HepG2 (cell line): Measurements from ENCODE around the gene RNF208. TPM values are rescaled to one million over a fixed set of nuclear protein-coding genes. Genes with fewer than 3 reads are reported as not detected.
A peak's percentile ranks its signal among the peaks of the same experiment; 100 is the strongest.

Source experiments
- ATAC-seq: fragments of 200-7000 bp; cut with Tn5 transposase; 3 replicates; pipeline ENCODE4 v1.9.1; 2020; ENCODE audit warnings: mild to moderate bottlenecking, moderate library complexity
- BruUV-seq: library from RNA; stranded (reverse); fragments of 400-500 nt; replicated peaks from 2 replicates; lab custom pipeline; 2021; lab: Mats Ljungman, UMichigan
- CTCF ChIA-PET: fragments of 300-600 bp; formaldehyde crosslinking; extraction: SDS; loops from one replicate; lab custom pipeline; 2021; ENCODE audit warnings: low total read pairs, inconsistent platforms, low intra/inter-chr PET ratio; lab: Yijun Ruan, JAX
- POLR2A ChIA-PET: fragments of 350-600 bp; sonication (Branson Sonifier 250); formaldehyde crosslinking; loops from one replicate; lab custom pipeline; 2020; ENCODE audit warnings: antibody characterized with exemption, inconsistent platforms; lab: Yijun Ruan, JAX
- DNase-seq: peaks from one replicate; pipeline ENCODE4 v3.0.0-alpha.2; 2015; ENCODE audit warnings: low spot score
- FAIRE-seq: peaks from 3 replicates; lab custom pipeline; 2011; peaks lifted over from hg19 to GRCh38; lab: Jason Lieb, UNC
- H2AFZ ChIP-seq: one replicate; pipeline ENCODE4 v1.6.1; 2011; ENCODE audit warnings: low read length, inconsistent platforms
- H3K27ac ChIP-seq: fragments of 300-600 bp; 3 replicates; pipeline ENCODE4 v1.8.0; 2011; ENCODE audit warnings: mixed run types, mild to moderate bottlenecking, mixed read lengths, low read length, inconsistent platforms; ENCODE audit not compliant: insufficient read depth; ENCODE audit errors: extremely low read length
- H3K27me3 ChIP-seq, 2 experiments: fragments of 200-600 bp in 1 of 2; 2 replicates in 1 of 2; 3 replicates in 1 of 2; pipeline versions ENCODE4 v1.6.0 to v1.8.0; 2011; ENCODE audit warnings: low read length in 2 of 2, mild to moderate bottlenecking in 2 of 2, moderate library complexity in 2 of 2, inconsistent platforms in 1 of 2; ENCODE audit not compliant: insufficient read depth in 2 of 2, control insufficient read depth in 1 of 2
- H3K36me3 ChIP-seq, 2 experiments: fragments of 200-600 bp in 1 of 2; replicated peaks in 1 of 2; 2 replicates in 1 of 2; 3 replicates in 1 of 2; pipeline versions ENCODE4 v1.5.1 to v1.8.0; 2011; ENCODE audit warnings: low read length in 2 of 2, inconsistent platforms in 1 of 2; ENCODE audit not compliant: insufficient read depth in 2 of 2, control insufficient read depth in 1 of 2
- H3K4me1 ChIP-seq: 2 replicates; pipeline ENCODE4 v1.5.1; 2012; ENCODE audit warnings: low read length, inconsistent platforms; ENCODE audit not compliant: insufficient read depth
- H3K4me2 ChIP-seq: 2 replicates; pipeline ENCODE4 v1.6.0; 2011; ENCODE audit warnings: low read depth, low read length, inconsistent platforms
- H3K4me3 ChIP-seq, 3 experiments: fragments of 200-600 bp in 1 of 3; sonication (generic), shearing (Covaris generic) in 1 of 3; replicated peaks in 1 of 3; 2 replicates each; pipeline ENCODE4 v1.5.1; 2011 to 2016; ENCODE audit warnings: low read length in 3 of 3, inconsistent platforms in 2 of 3, low read depth in 2 of 3, mild to moderate bottlenecking in 2 of 3, control low read depth in 1 of 3, mixed read lengths in 1 of 3; ENCODE audit not compliant: insufficient read depth in 1 of 3
- H3K79me2 ChIP-seq: one replicate; pipeline ENCODE4 v1.6.1; 2011; ENCODE audit warnings: low read length, inconsistent platforms; ENCODE audit not compliant: insufficient read depth
- H3K9ac ChIP-seq: 2 replicates; pipeline ENCODE4 v1.6.0; 2011; ENCODE audit warnings: mild to moderate bottlenecking, low read depth, low read length, inconsistent platforms; ENCODE audit not compliant: insufficient read depth
- H3K9me3 ChIP-seq: 2 replicates; pipeline ENCODE4 v1.5.1; 2012; ENCODE audit warnings: mild to moderate bottlenecking, low read length
- H4K20me1 ChIP-seq: 2 replicates; pipeline ENCODE4 v1.6.0; 2011; ENCODE audit warnings: inconsistent platforms, mild to moderate bottlenecking, low read length, moderate library complexity; ENCODE audit not compliant: insufficient read depth
- AGO1 ChIP-seq: fragments of 200-400 bp; formaldehyde crosslinking; IDR thresholded peaks from 2 replicates; pipeline ENCODE4 v1.6.1; 2017; ENCODE audit warnings: mild to moderate bottlenecking, low read depth, low read length, moderate library complexity; ENCODE audit not compliant: poor library complexity, severe bottlenecking
- E2F5 ChIP-seq: sonication (generic); formaldehyde crosslinking; conservative IDR thresholded peaks from 2 replicates; pipeline ENCODE4 v1.4.0; 2020; ENCODE audit warnings: missing genetic modification reagents
- ELF3 ChIP-seq: IDR thresholded peaks from 2 replicates; pipeline ENCODE4 v1.6.1; 2016; ENCODE audit warnings: missing genetic modification reagents, missing compliant biosample characterization
- KDM2A ChIP-seq: sonication (generic); formaldehyde crosslinking; IDR thresholded peaks from 2 replicates; pipeline ENCODE4 v1.4.0; 2020; ENCODE audit warnings: low read depth, missing genetic modification reagents, borderline replicate concordance
- KDM5A ChIP-seq: fragments of 200-600 bp; sonication (generic); IDR thresholded peaks from 2 replicates; pipeline ENCODE4 v1.7.0; 2018; ENCODE audit warnings: antibody characterized with exemption, mild to moderate bottlenecking, low read length, borderline replicate concordance
- MBNL3 ChIP-seq: fragments of 250-450 bp; sonication (Bioruptor Pico); conservative IDR thresholded peaks from 2 replicates; pipeline ENCODE4 v1.8.0; 2022; ENCODE audit warnings: mild to moderate bottlenecking, inconsistent platforms
- MXI1 ChIP-seq: IDR thresholded peaks from 3 replicates; pipeline ENCODE4 v1.6.1; 2012; ENCODE audit warnings: low read depth, low read length, inconsistent platforms, borderline replicate concordance
- SAP130 ChIP-seq: IDR thresholded peaks from 2 replicates; pipeline ENCODE4 v1.6.1; 2016; ENCODE audit warnings: low read depth
- SP2 ChIP-seq: sonication (generic); formaldehyde crosslinking; IDR thresholded peaks from 2 replicates; pipeline ENCODE4 v1.5.1; 2020; ENCODE audit warnings: mild to moderate bottlenecking, missing genetic modification reagents
- STAT6 ChIP-seq: sonication (generic); formaldehyde crosslinking; IDR thresholded peaks from 2 replicates; pipeline ENCODE4 v1.4.0; 2020; ENCODE audit warnings: missing genetic modification reagents, mild to moderate bottlenecking, borderline replicate concordance
- THAP8 ChIP-seq: sonication (generic); formaldehyde crosslinking; IDR thresholded peaks from 2 replicates; pipeline ENCODE4 v1.5.1; 2020; ENCODE audit warnings: missing genetic modification reagents, mild to moderate bottlenecking, borderline replicate concordance
- WIZ ChIP-seq: sonication (generic); formaldehyde crosslinking; IDR thresholded peaks from 2 replicates; pipeline ENCODE4 v1.5.1; 2020; ENCODE audit warnings: mild to moderate bottlenecking, missing genetic modification reagents
- YEATS2 ChIP-seq: sonication (generic); formaldehyde crosslinking; IDR thresholded peaks from 2 replicates; pipeline ENCODE4 v1.4.0; 2020; ENCODE audit warnings: missing genetic modification reagents, borderline replicate concordance
- YEATS4 ChIP-seq: sonication (generic); formaldehyde crosslinking; IDR thresholded peaks from 2 replicates; pipeline ENCODE4 v1.4.0; 2020; ENCODE audit warnings: missing genetic modification reagents, borderline replicate concordance
- ZMYM4 ChIP-seq: sonication (generic); formaldehyde crosslinking; IDR thresholded peaks from 2 replicates; pipeline ENCODE4 v1.8.1; 2023; ENCODE audit warnings: mild to moderate bottlenecking, missing genetic modification reagents
- WGBS: methylation state at CpG from one replicate; pipeline ENCODE4 v1.1.6; 2017; ENCODE audit warnings: low lambda C conversion rate; 5-methylcytosine and 5-hydroxymethylcytosine counted together
- in situ Hi-C: cut with HindIII; loops from 2 replicates; pipeline ENCODE4 v1.10.0; 2017; ENCODE audit warnings: low pct_unique_long_range_greater_than_20kb; ENCODE audit not compliant: extremely low pct_ligation_motif_present
- intact Hi-C: fragments of 100-400 bp; cut with micrococcal nuclease; formaldehyde crosslinking; loops from one replicate; pipeline ENCODE4 v1.10.0; 2022; ENCODE audit not compliant: unreplicated experiment
- polyA plus RNA-seq, 8 experiments: library from polyadenylated mRNA; depleted of rRNA in 3 of 8; stranded (reverse) in 7 of 8; unstranded in 1 of 8; fragments of >200 nt; fragmentation: Illumina TruSeq in 4 of 8; extraction: Trizol in 4 of 8; gene quantifications; 2 replicates each; pipeline versions ENCODE4 v1.2.1 to v1.2.3, GENCODE V29; 2011 to 2016; ENCODE audit warnings: low read depth in 4 of 8, missing spikeins in 1 of 8, mixed read lengths in 1 of 8; ENCODE audit not compliant: insufficient read depth in 1 of 8
- total RNA-seq, 5 experiments: library from RNA; depleted of rRNA; stranded (reverse); fragments of >200 nt; fragmentation: Illumina TruSeq; extraction: Trizol; gene quantifications; 2 replicates each; pipeline ENCODE4 v1.2.3, GENCODE V29; 2016; ENCODE audit warnings: low read depth in 1 of 5

Gene RNF208
- total and polyA plus RNA-seq, 2 of the 13 experiments (the other 11 are each of a cell fraction or from before 2014, with no cell fraction given) = 1.6 to 2.1 TPM

GRCh38 chr9:137189297-137190295 lies 32.4 kb downstream of the RNF208 start (continued):
- 0 out of 2 replicates have a peak, but pooled peaks have one; percentile 3 for TF ChIP-seq STAT6
- peak; percentile 6; the same call in 1 of the 2 replicates for TF ChIP-seq KDM2A
- TF ChIP-seq AGO1 = peak; percentile 36

GRCh38 chr9:137188490-137189296 lies 33.3 kb downstream of the RNF208 start, which contains the start of the genes ANAPC2 and SSNA1:
ANAPC2 (minus strand) TSS chr9:137188560; CDS start chr9:137188532, 28 bp downstream.
SSNA1 (plus strand) TSS chr9:137188676; CDS start chr9:137188727, 51 bp downstream.
- Histone ChIP-seq H2AFZ (no peak within 1 kb of the TSS), H3K9me3 (no peaks in the 10 kb centered on the region), H3K27me3 (no peaks in the 10 kb centered on the region), H3K9ac (peak within 1 kb of the TSS; percentile 87), H4K20me1 (no peaks in the 10 kb centered on the region), H3K36me3 (peaks cover 17 to 28% of the 10 kb centered on the region in 2 experiments; a peak in 3 of 5 replicates), H3K79me2 (peaks cover 26% of the 10 kb centered on the region), H3K27ac (peak within 1 kb of the TSS; percentile 81), H3K4me2 (peak within 1 kb of the TSS; percentile 94), H3K4me3 (peak within 1 kb of the TSS; percentile 84 to 99 (median 97)), H3K4me1 (peaks cover 28% of the 10 kb centered on the region)
- TSS peak; percentile 85 for BruUV-seq
- POLR2A ChIA-PET = interaction anchor here (0.8 to 3.8 kb wide), 28 partner anchors 10 to 133 kb away, joined by 3 to 52 read pairs (median 7); partner anchors contain the start of genes MAN1B1, NDOR1, NELFB and RNF208
- intact Hi-C loops (loop anchor here (1.0 to 2.0 kb wide), 3 partner anchors 16 to 38 kb away; partner anchors contain the start of genes NDOR1, RNF224 and TMEM203), in situ Hi-C loops (loop anchor here (5.0 kb wide), 1 partner anchor 39 kb away; the partner anchor contains the start of genes CYSRT1 and RNF224)
- peak; percentile 30 for FAIRE-seq
- WGBS = 2% methylated on average over 25 of the region's 98 CpGs
- peak; percentile 84 for ATAC-seq
- CTCF ChIA-PET = interaction anchor here (0.8 to 2.6 kb wide), 4 partner anchors 11 to 74 kb away, joined by 3 to 19 read pairs (median 10); partner anchors contain the start of gene RNF224
- peak; percentile 85 for DNase-seq
- peak; percentile 97 for TF ChIP-seq MXI1
- TF ChIP-seq E2F5 (CRISPR knock-in tag) = 0 out of 2 replicates have a peak, but pooled peaks have one; percentile 18
- peak; percentile 82; the same call in 1 of the 2 replicates for TF ChIP-seq WIZ
- TF ChIP-seq ZMYM4 (CRISPR knock-in tag) = peak; percentile 87
- peak; percentile 94 for TF ChIP-seq YEATS4 (CRISPR knock-in tag)
- TF ChIP-seq MBNL3 = no peak
- TF ChIP-seq KDM5A = peak; percentile 87; the same call in 1 of the 2 replicates
- TF ChIP-seq ELF3 (CRISPR knock-in tag) = peak; percentile 70
- TF ChIP-seq THAP8 (CRISPR knock-in tag) = no peak
- TF ChIP-seq SAP130 (CRISPR knock-in tag) = peak; percentile 97
- TF ChIP-seq YEATS2 (CRISPR knock-in tag) = peak; percentile 98
- peak; percentile 63 for TF ChIP-seq SP2 (CRISPR knock-in tag)
